ENCODE measurements around the gene HFE.
"Not testable (repeated sequence)": the region's sequence is repeated elsewhere in the genome, so short reads cannot be mapped to it uniquely, and the experiment has no call there.

The HFE gene

GRCh38 chr6:26087284-26088115 lies at the start of gene HFE:
HFE (plus strand) TSS chr6:26087429; CDS start chr6:26087441, 12 bp downstream.
- DNase-seq: peak in 1 of 2 experiments; percentile 61

GRCh38 chr6:26041946-26042345 lies 45.3 kb upstream of the HFE start:
- no peak for DNase-seq

- peak; percentile 91 to 97 for DNase-seq
Observed at GRCh38 chr6:26043384-26044139, 43.7 kb upstream of the HFE start.

GRCh38 chr6:26044140-26045064 lies 42.8 kb upstream of the HFE start:
- DNase-seq: peak in 1 of 2 experiments; percentile 89

GRCh38 chr6:26045065-26045927 lies 41.9 kb upstream of the HFE start:
- DNase-seq: peak; percentile 93 to 96

GRCh38 chr6:26045928-26046368 lies 41.3 kb upstream of the HFE start:
- DNase-seq: peak; percentile 52 to 56

- not testable (repeated sequence) for DNase-seq
Observed at GRCh38 chr6:26047329-26047728, 39.9 kb upstream of the HFE start.

GRCh38 chr6:26048590-26048989 lies 38.6 kb upstream of the HFE start:
- DNase-seq: no peak

- no peak for DNase-seq
Observed at GRCh38 chr6:26051665-26052310, 35.4 kb upstream of the HFE start.

- DNase-seq: not testable (repeated sequence)
Observed at GRCh38 chr6:26052762-26053250, 34.4 kb upstream of the HFE start.

- peak in 1 of 2 experiments; percentile 22 for DNase-seq
Observed at GRCh38 chr6:26053992-26054780, 33.0 kb upstream of the HFE start.

- peak; percentile 70 to 84 for DNase-seq
Observed at GRCh38 chr6:26054781-26055718, 32.2 kb upstream of the HFE start.

- DNase-seq: peak; percentile 82 to 88
Observed at GRCh38 chr6:26055719-26056582, 31.3 kb upstream of the HFE start.

GRCh38 chr6:26056583-26057350 lies 30.5 kb upstream of the HFE start:
- peak in 1 of 2 experiments; percentile 59 for DNase-seq

GRCh38 chr6:26057899-26058298 lies 29.3 kb upstream of the HFE start:
- DNase-seq: no peak

- not testable (repeated sequence) for DNase-seq
Observed at GRCh38 chr6:26058477-26059033, 28.7 kb upstream of the HFE start.

GRCh38 chr6:26059941-26060340 lies 27.3 kb upstream of the HFE start:
- DNase-seq: no peak
